H54 (cell line): ENCODE measurements around the gene TRIM22.
"Not testable (repeated sequence)": the region's sequence is repeated elsewhere in the genome, so short reads cannot be mapped to it uniquely, and the experiment has no call there.

Source experiments
- DNase-seq: peaks from one replicate; pipeline ENCODE4 v3.0.0; 2011; ENCODE audit warnings: low spot score, mixed read lengths; ENCODE audit not compliant: insufficient read length
- FAIRE-seq: peaks from 3 replicates; lab custom pipeline; 2011; peaks lifted over from hg19 to GRCh38; lab: Jason Lieb, UNC
- POLR2A ChIP-seq: IDR thresholded peaks from 2 replicates; pipeline ENCODE4 v1.6.1; 2011; ENCODE audit warnings: low read depth, mild to moderate bottlenecking, low read length

Gene TRIM22

GRCh38 chr11:5703741-5704536 is 14.3 kb downstream of the TRIM22 start:
- DNase-seq (no peak), FAIRE-seq (no peak)
- no peak for TF ChIP-seq POLR2A

DNA sequence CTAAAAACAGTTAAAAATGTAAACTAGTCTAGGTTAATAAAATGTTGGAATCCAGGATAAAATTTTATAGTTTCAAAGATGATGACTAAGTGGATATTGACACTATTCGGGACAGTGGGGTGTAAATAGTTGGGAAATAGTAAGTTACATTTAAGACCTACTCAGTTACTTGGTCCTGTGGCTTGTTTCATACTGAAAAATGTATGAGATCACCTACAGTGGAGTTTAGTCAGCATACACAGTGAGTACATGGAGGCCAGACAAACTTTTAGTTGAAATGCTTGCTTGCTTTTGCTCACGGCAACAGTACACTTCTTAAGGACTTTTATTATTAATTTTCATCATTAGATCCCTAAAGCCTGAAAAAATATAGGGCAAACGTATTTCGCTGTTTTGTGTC is 16.1 kb downstream of the TRIM22 start:
- FAIRE-seq, result peak; percentile 57
- no peak for DNase-seq

DNA sequence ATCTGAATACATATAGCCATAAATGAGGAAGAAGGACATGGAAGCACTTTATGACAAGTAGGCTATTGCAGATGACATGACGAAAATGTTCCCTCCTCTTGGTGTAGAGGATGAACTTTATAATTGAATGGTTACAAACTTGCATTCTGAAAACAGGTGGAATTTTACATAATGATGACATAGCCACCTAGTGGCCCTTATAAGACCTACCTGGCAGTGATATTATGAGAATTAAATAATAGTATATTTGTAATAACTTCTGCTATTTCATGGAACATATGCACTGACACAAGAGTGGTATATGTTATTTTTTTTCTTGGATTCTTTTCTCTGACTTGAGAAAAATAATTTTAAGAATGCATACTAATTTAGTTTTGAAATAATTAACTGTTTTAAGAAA is 22.9 kb downstream of the TRIM22 start:
- no peak for TF ChIP-seq POLR2A
- DNase-seq (no peak), FAIRE-seq (no peak)

More for the DNA sequence above, 16.1 kb downstream of the TRIM22 start:
- no peak for TF ChIP-seq POLR2A

DNA sequence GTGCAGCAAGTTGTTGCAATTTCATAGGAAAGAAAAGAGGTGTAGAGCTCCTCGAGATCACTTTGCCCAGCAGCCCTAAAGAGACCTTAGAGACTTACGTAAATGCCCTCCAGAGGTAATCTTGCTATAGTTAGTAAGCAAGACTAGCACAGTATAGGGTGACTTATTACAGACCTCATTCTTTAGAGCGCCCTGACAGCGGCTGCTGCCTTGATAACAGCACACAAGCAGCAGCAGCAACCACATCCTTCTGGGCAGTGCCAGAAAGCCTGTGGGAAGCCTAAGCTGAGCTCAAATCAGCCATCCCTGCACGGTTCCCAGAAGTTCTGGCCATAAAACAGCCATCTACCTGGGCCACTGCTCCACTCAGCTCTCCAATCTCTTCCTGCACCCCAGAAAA is 24.1 kb downstream of the TRIM22 start:
- FAIRE-seq, result no peak
- no peak for TF ChIP-seq POLR2A
- DNase-seq, result no peak

- FAIRE-seq, DNase-seq: not testable (repeated sequence)
Measured at GRCh38 chr11:5716518-5716917, 26.9 kb downstream of the TRIM22 start.

DNA sequence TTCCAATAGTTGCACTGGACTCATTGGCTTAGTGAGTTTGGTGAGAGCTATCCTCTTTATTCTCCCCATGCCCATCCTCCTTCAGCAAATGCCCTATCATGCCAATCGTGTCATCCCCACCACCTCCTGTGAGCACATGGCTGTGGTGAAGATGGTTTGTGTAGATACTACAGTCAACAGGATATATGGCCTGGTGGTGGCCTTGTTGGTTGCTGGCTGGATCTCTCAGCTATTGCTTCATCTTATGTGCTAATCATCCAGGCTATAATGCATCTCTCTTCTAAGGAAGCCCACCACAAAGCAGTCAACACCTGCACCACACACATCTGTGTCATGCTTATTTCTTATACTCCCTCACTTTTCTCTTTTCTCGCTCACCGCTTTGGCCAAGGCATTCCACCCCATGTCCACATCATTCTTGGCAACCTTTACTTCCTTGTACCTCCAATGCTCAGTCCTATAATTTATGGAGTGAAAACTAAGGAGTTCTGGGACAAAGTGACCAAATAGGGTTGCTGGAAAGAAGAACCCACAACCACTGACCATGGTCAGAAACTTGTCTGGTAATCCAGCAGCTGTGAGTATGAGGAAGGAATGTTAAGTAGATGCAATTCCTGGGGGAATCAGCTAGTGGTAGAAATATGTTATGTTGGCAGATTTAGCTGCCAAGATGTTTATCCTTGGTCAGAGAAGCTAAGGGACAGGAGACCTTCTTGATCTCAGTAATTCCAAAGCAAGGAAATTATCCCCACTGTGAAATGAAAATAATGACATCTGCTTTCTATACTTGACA is 30.3 kb downstream of the TRIM22 start:
- TF ChIP-seq POLR2A, result no peak
- DNase-seq (no peak), FAIRE-seq (no peak)

- no peak for TF ChIP-seq POLR2A
- DNase-seq (no peak), FAIRE-seq (no peak)
Measured at GRCh38 chr11:5722622-5723021, 33.0 kb downstream of the TRIM22 start.

DNA sequence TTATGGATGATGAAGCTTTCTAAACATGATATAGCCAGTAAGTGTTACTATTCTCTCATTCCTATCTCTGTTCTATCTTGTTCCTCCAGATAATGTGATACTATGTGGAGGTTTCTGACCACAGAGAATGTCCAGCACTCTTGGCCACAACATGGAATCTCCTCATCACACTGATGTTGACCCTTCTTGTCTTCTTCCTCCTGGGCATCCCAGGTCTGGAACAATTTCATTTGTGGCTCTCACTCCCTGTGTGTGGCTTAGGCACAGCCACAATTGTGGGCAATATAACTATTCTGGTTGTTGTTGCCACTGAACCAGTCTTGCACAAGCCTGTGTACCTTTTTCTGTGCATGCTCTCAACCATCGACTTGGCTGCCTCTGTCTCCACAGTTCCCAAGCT is 36.8 kb downstream of the TRIM22 start:
- no peak for FAIRE-seq

DNA sequence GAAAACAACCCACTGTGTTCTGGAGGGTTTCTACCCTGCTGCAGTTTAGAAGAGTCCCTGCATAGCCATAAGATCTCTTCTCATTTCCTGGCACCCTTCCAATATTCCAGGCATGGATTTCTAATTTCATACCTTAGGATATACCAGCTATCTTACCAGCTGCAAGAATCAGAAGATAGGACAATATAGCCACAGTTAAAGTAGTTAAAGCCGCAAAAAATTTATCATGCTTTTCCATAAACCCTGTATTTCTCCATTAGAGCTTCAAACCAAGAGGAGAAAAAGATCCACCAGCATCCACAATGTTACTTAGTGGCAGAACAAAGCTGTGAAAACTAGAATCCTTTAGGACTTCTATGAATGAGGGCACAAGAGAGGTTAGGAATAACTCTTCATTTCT is 38.1 kb downstream of the TRIM22 start:
- TF ChIP-seq POLR2A, result no peak
- FAIRE-seq (no peak), DNase-seq (no peak)

More for the DNA sequence above, 36.8 kb downstream of the TRIM22 start:
- no peak for TF ChIP-seq POLR2A
- DNase-seq, result no peak

GRCh38 chr11:5736396-5736795 is 46.8 kb downstream of the TRIM22 start, which contains the start of gene OR56B1:
Gene OR56B1, plus strand, starts transcription at chr11:5736448. Its CDS starts 69 bp downstream, at chr11:5736517.
- TF ChIP-seq POLR2A, result no peak
- peak; percentile 32 for DNase-seq
- peak; percentile 98 for FAIRE-seq

GRCh38 chr11:5737091-5737490 is 47.5 kb downstream of the TRIM22 start:
- DNase-seq (no peak), FAIRE-seq (no peak)
- TF ChIP-seq POLR2A, result no peak

DNA sequence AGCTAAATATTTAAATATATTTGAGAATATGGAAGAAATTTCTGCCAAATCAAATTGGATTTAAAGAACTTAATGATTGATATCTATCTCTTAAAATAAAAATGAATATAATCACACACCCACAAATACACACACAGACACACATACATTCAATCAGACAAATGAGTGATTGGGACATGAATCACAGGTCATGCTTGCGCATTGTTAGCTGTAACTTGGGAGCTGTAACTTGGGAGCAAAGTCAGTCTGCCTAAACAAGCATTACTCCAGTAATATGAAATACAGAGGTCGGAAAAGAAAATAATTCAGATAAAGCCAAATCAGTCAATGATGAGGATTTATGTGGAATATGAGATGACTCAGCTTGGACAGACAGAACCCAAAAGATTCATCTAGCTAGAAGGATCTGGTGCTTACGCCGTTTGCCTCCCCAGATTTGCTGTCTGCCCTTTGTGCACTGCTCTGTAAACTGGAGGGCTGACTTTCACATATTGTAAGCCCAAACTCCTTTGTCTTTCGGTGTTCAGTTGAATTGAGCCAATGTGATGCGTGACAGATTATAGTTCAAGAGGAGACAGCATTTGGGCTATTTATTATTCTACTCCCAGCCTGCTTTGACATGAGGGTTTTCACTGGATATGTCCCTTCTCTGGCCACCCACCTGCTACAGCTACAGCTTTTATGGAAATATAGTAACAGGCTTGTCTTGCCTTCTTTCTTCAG is 48.2 kb downstream of the TRIM22 start:
- DNase-seq, result no peak
- FAIRE-seq, result peak; percentile 97
- no peak for TF ChIP-seq POLR2A

GRCh38 chr11:5738431-5738830 is 48.8 kb downstream of the TRIM22 start:
- peak; percentile 57 for FAIRE-seq
- DNase-seq, result no peak
- no peak for TF ChIP-seq POLR2A

- TF ChIP-seq POLR2A, result no peak
- DNase-seq (no peak), FAIRE-seq (peak; percentile 67)
Measured at GRCh38 chr11:5746614-5747013, 57.0 kb downstream of the TRIM22 start.
